Endothelial cell of umbilical vein (primary cell): ENCODE data around the gene FOXL1. TPM values are rescaled to one million over a fixed set of nuclear protein-coding genes. Genes with fewer than 3 reads are reported as not detected.

Experiments
- BruUV-seq: library from RNA; stranded (reverse); fragments of 400-500 nt; replicated peaks from 2 replicates; lab custom pipeline; 2021; lab: Mats Ljungman, UMichigan
- CTCF ChIA-PET: fragments of 300-600, 350-600 bp; sonication (Branson Sonifier 250); formaldehyde crosslinking; loops from one replicate; lab custom pipeline; 2021; ENCODE audit warnings: antibody characterized with exemption, inconsistent platforms; lab: Charles Lee
- POLR2A ChIA-PET: fragments of 300-600, 350-600 bp; sonication (Branson Sonifier 250); formaldehyde crosslinking; loops from one replicate; lab custom pipeline; 2021; ENCODE audit warnings: antibody characterized with exemption, inconsistent platforms; lab: Charles Lee
- DNase-seq: peaks from one replicate; pipeline ENCODE4 v3.0.0-alpha.2; 2011; ENCODE audit warnings: low read depth, low spot score
- FAIRE-seq: peaks from 2 replicates; lab custom pipeline; 2011; peaks lifted over from hg19 to GRCh38; lab: Jason Lieb, UNC
- H2AFZ ChIP-seq: 2 replicates; pipeline ENCODE4 v1.6.0; 2012; ENCODE audit warnings: low read depth, low read length, control low read depth, inconsistent platforms
- H3K27ac ChIP-seq: 2 replicates; pipeline ENCODE4 v1.5.1; 2011; ENCODE audit warnings: low read depth, mild to moderate bottlenecking, control low read depth, low read length, moderate library complexity; ENCODE audit not compliant: insufficient read depth
- H3K27me3 ChIP-seq, 2 experiments: 2 replicates each; pipeline versions ENCODE4 v1.6.0 to v1.6.1; 2011; ENCODE audit warnings: low read length in 2 of 2, mixed read lengths in 1 of 2; ENCODE audit not compliant: control insufficient read depth in 2 of 2, insufficient read depth in 2 of 2
- H3K36me3 ChIP-seq, 2 experiments: 2 replicates in 1 of 2; 3 replicates in 1 of 2; pipeline ENCODE4 v1.5.1; 2011; ENCODE audit warnings: low read length in 2 of 2, mild to moderate bottlenecking in 1 of 2, moderate library complexity in 1 of 2; ENCODE audit not compliant: control insufficient read depth in 2 of 2, insufficient read depth in 2 of 2; ENCODE audit errors: extremely low read depth in 1 of 2
- H3K4me1 ChIP-seq: 3 replicates; pipeline ENCODE4 v1.5.1; 2011; ENCODE audit warnings: mild to moderate bottlenecking, low read length; ENCODE audit not compliant: control insufficient read depth, insufficient read depth; ENCODE audit errors: extremely low read depth
- H3K4me2 ChIP-seq: 2 replicates; pipeline ENCODE4 v1.6.1; 2011; ENCODE audit warnings: low read length, control low read depth, mixed read lengths; ENCODE audit not compliant: insufficient read depth
- H3K4me3 ChIP-seq, 3 experiments: fragments of 200-600 bp in 1 of 3; sonication (generic), shearing (Covaris generic) in 1 of 3; replicated peaks in 1 of 3; 2 replicates each; pipeline ENCODE4 v1.5.1; 2011 to 2016; ENCODE audit warnings: control low read depth in 3 of 3, low read length in 3 of 3, mild to moderate bottlenecking in 2 of 3, inconsistent platforms in 1 of 3, low read depth in 1 of 3, moderate library complexity in 1 of 3; ENCODE audit not compliant: insufficient read depth in 1 of 3
- H3K79me2 ChIP-seq: 2 replicates; pipeline ENCODE4 v1.6.0; 2012; ENCODE audit warnings: low read length, inconsistent platforms; ENCODE audit not compliant: control insufficient read depth, insufficient read depth
- H3K9ac ChIP-seq: replicated peaks from 2 replicates; pipeline ENCODE3; 2011; ENCODE audit warnings: low read length, control low read depth; ENCODE audit not compliant: insufficient read depth; ENCODE audit errors: extremely low read depth
- H3K9me1 ChIP-seq: replicated peaks from 3 replicates; pipeline ENCODE4 v1.6.0; 2011; ENCODE audit warnings: mild to moderate bottlenecking, low read length; ENCODE audit not compliant: control insufficient read depth, insufficient read depth; ENCODE audit errors: extremely low read depth
- H3K9me3 ChIP-seq: replicated peaks from 2 replicates; pipeline ENCODE4 v1.5.1; 2012; ENCODE audit warnings: low read length, inconsistent platforms; ENCODE audit not compliant: control insufficient read depth, insufficient read depth
- H4K20me1 ChIP-seq: replicated peaks from 2 replicates; pipeline ENCODE3; 2011; ENCODE audit warnings: mild to moderate bottlenecking, low read length; ENCODE audit not compliant: control insufficient read depth, insufficient read depth; ENCODE audit errors: extremely low read depth
- EZH2 ChIP-seq: IDR thresholded peaks from 2 replicates; pipeline ENCODE4 v1.6.1; 2012; ENCODE audit warnings: borderline replicate concordance, low read depth, mild to moderate bottlenecking, moderate library complexity, low read length, inconsistent platforms; ENCODE audit not compliant: severe bottlenecking
- FOS ChIP-seq: IDR thresholded peaks from 2 replicates; pipeline ENCODE4 v1.6.1; 2011; ENCODE audit warnings: mild to moderate bottlenecking, low read length, moderate library complexity, borderline replicate concordance; ENCODE audit not compliant: insufficient read depth
- GATA2 ChIP-seq: IDR thresholded peaks from 2 replicates; pipeline ENCODE4 v1.7.0; 2011; ENCODE audit warnings: low read depth, mild to moderate bottlenecking, moderate library complexity, mixed read lengths, low read length; ENCODE audit not compliant: insufficient read length, insufficient read depth
- JUN ChIP-seq: IDR thresholded peaks from 2 replicates; pipeline ENCODE4 v1.6.1; 2011; ENCODE audit warnings: borderline replicate concordance, low read depth; ENCODE audit not compliant: insufficient read length, insufficient read depth
- MAX ChIP-seq: IDR thresholded peaks from 2 replicates; pipeline ENCODE4 v1.6.1; 2011; ENCODE audit not compliant: insufficient read depth, insufficient read length
- MYC ChIP-seq: IDR thresholded peaks from one replicate; pipeline ENCODE4 v1.6.1; 2011; ENCODE audit warnings: mild to moderate bottlenecking, low read depth, low read length
- POLR2A ChIP-seq: IDR thresholded peaks from 2 replicates; pipeline ENCODE4 v1.6.1; 2012; ENCODE audit warnings: low read depth, mild to moderate bottlenecking, control low read depth, low read length
- POLR2AphosphoS5 ChIP-seq: IDR thresholded peaks from 2 replicates; pipeline ENCODE4 v1.6.1; 2012; ENCODE audit warnings: low read depth, mild to moderate bottlenecking, control low read depth, low read length, moderate library complexity; ENCODE audit not compliant: insufficient read depth
- dilution Hi-C: fragments of 300-500 bp; cut with MboI; formaldehyde crosslinking; loops from one replicate; pipeline ENCODE4 v1.15.0; 2019; ENCODE audit warnings: low sequenced_read_pairs; ENCODE audit not compliant: extremely low pct_ligation_motif_present
- intact Hi-C: fragments of 100-400 bp; cut with micrococcal nuclease; formaldehyde crosslinking; loops from one replicate; pipeline ENCODE4 v1.10.0; 2022
- polyA plus RNA-seq, 4 experiments: library from polyadenylated mRNA; depleted of rRNA in 3 of 4; stranded (reverse) in 3 of 4; unstranded in 1 of 4; fragments of >200 nt; gene quantifications; 2 replicates each; pipeline versions ENCODE4 v1.2.1 to v1.2.3, GENCODE V29; 2011 to 2012; ENCODE audit warnings: missing spikeins in 1 of 4
- total RNA-seq: library from RNA; stranded (reverse); gene quantifications from 2 replicates; pipeline ENCODE4 v1.2.3, GENCODE V29; 2021
- TF ChIP-seq, protein P1 (sequence below), 2 donors: IDR thresholded peaks; 1 replicate in 1 of 2; 2 replicates in 1 of 2; pipeline ENCODE4 v1.5.1; 2011; ENCODE audit warnings: low read length in 2 of 2, mild to moderate bottlenecking in 2 of 2, moderate library complexity in 2 of 2, control low read depth in 1 of 2, inconsistent platforms in 1 of 2, low read depth in 1 of 2; ENCODE audit not compliant: insufficient read depth in 1 of 2; ENCODE audit errors: extremely low read depth in 1 of 2

The FOXL1 gene
- total and polyA plus RNA-seq, 2 donors (not counting 3 experiments of a cell fraction or from before 2014, with no cell fraction given), result 2.8 to 3.8 TPM

DNA sequence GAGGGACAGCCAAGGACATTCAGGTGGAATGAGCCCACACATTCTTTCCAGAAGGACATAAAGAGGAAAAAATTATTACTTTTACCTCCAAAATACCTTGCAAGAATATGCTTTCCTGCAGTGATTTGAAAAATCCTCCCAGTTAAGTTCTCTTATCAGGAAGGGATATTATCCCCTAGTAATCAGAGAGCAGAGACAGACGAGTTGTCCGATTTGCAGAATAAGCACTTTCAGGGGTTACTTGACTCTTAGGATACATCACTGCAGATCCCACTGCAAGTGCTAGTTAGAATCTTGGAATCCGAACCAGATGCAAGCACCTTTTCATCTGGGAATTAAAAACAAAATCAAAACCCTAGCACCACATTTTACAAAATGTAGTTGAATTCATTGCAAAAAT lies 33.6 kb downstream of the FOXL1 start:
- H3K27ac ChIP-seq, result no peak overlapping the region

DNA sequence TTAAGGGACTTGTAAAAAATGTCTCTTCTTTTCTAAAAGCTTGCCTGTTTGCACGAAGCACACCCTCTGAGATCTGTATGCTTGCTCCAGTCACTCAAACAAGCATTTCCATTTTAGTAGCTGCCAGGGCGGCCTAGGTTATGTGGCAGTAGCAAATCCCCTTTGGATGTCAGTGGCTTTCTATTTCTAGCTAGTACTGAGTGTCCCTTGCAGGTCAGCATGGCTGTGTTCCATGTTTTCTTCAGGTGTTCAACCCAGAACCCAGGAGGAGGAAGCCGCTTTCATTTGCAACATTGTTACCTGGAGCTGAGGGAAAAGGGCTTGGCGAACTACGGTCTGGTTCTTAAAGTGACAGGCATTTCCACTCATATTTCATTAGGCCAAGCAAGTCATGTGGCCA lies 36.4 kb downstream of the FOXL1 start:
- H2AFZ ChIP-seq, result no peak overlapping the region
- H3K4me3 ChIP-seq, result no peak overlapping the region
- no peaks in the 10 kb centered on the region for H3K36me3 ChIP-seq
- no peaks in the 10 kb centered on the region for H4K20me1 ChIP-seq
- ChIA-PET CTCF (no interaction called here), POLR2A (no interaction called here)
- TF ChIP-seq EZH2 (no peak), GATA2 (no peak), MYC (no peak), POLR2AphosphoS5 (no peak), FOS (no peak), MAX (no peak), JUN (no peak), POLR2A (no peak)
- TF ChIP-seq, protein P1, sequence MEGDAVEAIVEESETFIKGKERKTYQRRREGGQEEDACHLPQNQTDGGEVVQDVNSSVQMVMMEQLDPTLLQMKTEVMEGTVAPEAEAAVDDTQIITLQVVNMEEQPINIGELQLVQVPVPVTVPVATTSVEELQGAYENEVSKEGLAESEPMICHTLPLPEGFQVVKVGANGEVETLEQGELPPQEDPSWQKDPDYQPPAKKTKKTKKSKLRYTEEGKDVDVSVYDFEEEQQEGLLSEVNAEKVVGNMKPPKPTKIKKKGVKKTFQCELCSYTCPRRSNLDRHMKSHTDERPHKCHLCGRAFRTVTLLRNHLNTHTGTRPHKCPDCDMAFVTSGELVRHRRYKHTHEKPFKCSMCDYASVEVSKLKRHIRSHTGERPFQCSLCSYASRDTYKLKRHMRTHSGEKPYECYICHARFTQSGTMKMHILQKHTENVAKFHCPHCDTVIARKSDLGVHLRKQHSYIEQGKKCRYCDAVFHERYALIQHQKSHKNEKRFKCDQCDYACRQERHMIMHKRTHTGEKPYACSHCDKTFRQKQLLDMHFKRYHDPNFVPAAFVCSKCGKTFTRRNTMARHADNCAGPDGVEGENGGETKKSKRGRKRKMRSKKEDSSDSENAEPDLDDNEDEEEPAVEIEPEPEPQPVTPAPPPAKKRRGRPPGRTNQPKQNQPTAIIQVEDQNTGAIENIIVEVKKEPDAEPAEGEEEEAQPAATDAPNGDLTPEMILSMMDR (IDR thresholded peaks at IDR 0.05; ENCODE audit: extremely low read depth in 1 of 2, insufficient read depth in 1 of 2, low read depth in 1 of 2, low read length in 2 of 2), result no peak
- H3K4me1 ChIP-seq, result peaks cover 9% of the 10 kb centered on the region
- H3K4me2 ChIP-seq, result no peak overlapping the region
- no peak overlapping the region for H3K9ac ChIP-seq
- FAIRE-seq (no peak), DNase-seq (no peak)
- H3K79me2 ChIP-seq, result no peaks in the 10 kb centered on the region
- BruUV-seq, result no TSS peak
- H3K9me1 ChIP-seq, result no peaks in the 10 kb centered on the region
- no peak overlapping the region for H3K27ac ChIP-seq
- intact Hi-C loops (no loop called here), dilution Hi-C loops (no loop called here)
- H3K9me3 ChIP-seq, result no peaks in the 10 kb centered on the region
- no peaks in the 10 kb centered on the region for H3K27me3 ChIP-seq

More for the DNA sequence above, 33.6 kb downstream of the FOXL1 start:
- no TSS peak for BruUV-seq
- Histone ChIP-seq H4K20me1 (no peaks in the 10 kb centered on the region), H3K4me1 (peaks cover 5% of the 10 kb centered on the region), H3K4me3 (no peak overlapping the region), H2AFZ (no peak overlapping the region), H3K9me1 (no peaks in the 10 kb centered on the region), H3K9ac (no peak overlapping the region), H3K27me3 (no peaks in the 10 kb centered on the region), H3K79me2 (no peaks in the 10 kb centered on the region), H3K9me3 (no peaks in the 10 kb centered on the region), H3K4me2 (no peak overlapping the region), H3K36me3 (no peaks in the 10 kb centered on the region)
- POLR2A ChIA-PET, result no interaction called here
- FAIRE-seq (no peak), DNase-seq (no peak)
- dilution Hi-C loops (no loop called here), intact Hi-C loops (no loop called here)
- TF ChIP-seq, protein P1 (IDR thresholded peaks at IDR 0.05; ENCODE audit: extremely low read depth in 1 of 2, insufficient read depth in 1 of 2, low read depth in 1 of 2, low read length in 2 of 2), result no peak
- TF ChIP-seq MYC, result no peak
- CTCF ChIA-PET, result no interaction called here
